ENCODE data around the gene DDAH1.

Gene DDAH1

GRCh38 chr1:85339089-85339488 is 125.9 kb downstream of the DDAH1 start:
- no peak for TF ChIP-seq CTCF (IDR thresholded peaks at IDR 0.05; ENCODE audit: unreplicated experiment in 3 of 3)
- H3K27ac Mint-ChIP-seq = peak overlapping the region in 1 of 3 experiments; percentile 35

GRCh38 chr1:85334962-85335361 is 130.0 kb downstream of the DDAH1 start:
- Mint-ChIP-seq H3K27ac (no peak overlapping the region), H3K4me1 (peaks cover 21% of the 10 kb centered on the region), H3K4me3 (no peak overlapping the region), H3K36me3 (ENCODE audit: low read depth) (peaks cover 16% of the 10 kb centered on the region), H3K27me3 (ENCODE audit: low read depth) (no peaks in the 10 kb centered on the region), H3K9me3 (peaks cover 15% of the 10 kb centered on the region)
- no peak for TF ChIP-seq CTCF (IDR thresholded peaks at IDR 0.05; ENCODE audit: unreplicated experiment in 3 of 3)

More at GRCh38 chr1:85339089-85339488, 125.9 kb downstream of the DDAH1 start:
- H3K4me3 Mint-ChIP-seq = no peak overlapping the region
- peaks cover 3% of the 10 kb centered on the region for H3K9me3 Mint-ChIP-seq
- peaks cover 37% of the 10 kb centered on the region for H3K4me1 Mint-ChIP-seq
- no peaks in the 10 kb centered on the region for H3K27me3 Mint-ChIP-seq (ENCODE audit: low read depth)
- H3K36me3 Mint-ChIP-seq (ENCODE audit: low read depth) = peaks cover 4% of the 10 kb centered on the region

- H3K27me3 Mint-ChIP-seq (ENCODE audit: low read depth) = no peaks in the 10 kb centered on the region
- H3K4me3 Mint-ChIP-seq = no peak overlapping the region
- no peak for TF ChIP-seq CTCF (IDR thresholded peaks at IDR 0.05; ENCODE audit: unreplicated experiment in 3 of 3)
- peaks cover 15% of the 10 kb centered on the region for H3K9me3 Mint-ChIP-seq
- peaks cover 19% of the 10 kb centered on the region for H3K4me1 Mint-ChIP-seq
- no peak overlapping the region for H3K27ac Mint-ChIP-seq
- peaks cover 16% of the 10 kb centered on the region for H3K36me3 Mint-ChIP-seq (ENCODE audit: low read depth)
Observed at GRCh38 chr1:85333186-85333585, 131.8 kb downstream of the DDAH1 start.

GRCh38 chr1:85332575-85332974 is 132.4 kb downstream of the DDAH1 start:
- Mint-ChIP-seq H3K27ac (no peak overlapping the region), H3K4me1 (peaks cover 19% of the 10 kb centered on the region), H3K9me3 (peaks cover 15% of the 10 kb centered on the region), H3K4me3 (no peak overlapping the region), H3K27me3 (ENCODE audit: low read depth) (no peaks in the 10 kb centered on the region), H3K36me3 (ENCODE audit: low read depth) (peaks cover 16% of the 10 kb centered on the region)
- no peak for TF ChIP-seq CTCF (IDR thresholded peaks at IDR 0.05; ENCODE audit: unreplicated experiment in 3 of 3)

- H3K27ac Mint-ChIP-seq = peak overlapping the region; percentile 43 to 85 (median 85)
- peaks cover 15% of the 10 kb centered on the region for H3K9me3 Mint-ChIP-seq
- H3K27me3 Mint-ChIP-seq (ENCODE audit: low read depth) = no peaks in the 10 kb centered on the region
- H3K4me3 Mint-ChIP-seq = no peak overlapping the region
- H3K4me1 Mint-ChIP-seq = peaks cover 20% of the 10 kb centered on the region
- TF ChIP-seq CTCF (IDR thresholded peaks at IDR 0.05; ENCODE audit: unreplicated experiment in 3 of 3) = no peak
- peaks cover 16% of the 10 kb centered on the region for H3K36me3 Mint-ChIP-seq (ENCODE audit: low read depth)
Observed at GRCh38 chr1:85330711-85331290, 134.2 kb downstream of the DDAH1 start.

- peaks cover 23% of the 10 kb centered on the region for H3K4me1 Mint-ChIP-seq
- no peaks in the 10 kb centered on the region for H3K27me3 Mint-ChIP-seq (ENCODE audit: low read depth)
- H3K4me3 Mint-ChIP-seq = no peak overlapping the region
- peaks cover 15% of the 10 kb centered on the region for H3K9me3 Mint-ChIP-seq
- no peak for TF ChIP-seq CTCF (IDR thresholded peaks at IDR 0.05; ENCODE audit: unreplicated experiment in 3 of 3)
- peak overlapping the region; percentile 43 to 85 (median 85) for H3K27ac Mint-ChIP-seq
- peaks cover 16% of the 10 kb centered on the region for H3K36me3 Mint-ChIP-seq (ENCODE audit: low read depth)
Observed at GRCh38 chr1:85330214-85330631, 134.7 kb downstream of the DDAH1 start.

Data from nephron (organoid).